Endothelial cell of umbilical vein (primary cell): ENCODE data around the gene PAAF1. TPM values are rescaled to one million over a fixed set of nuclear protein-coding genes. Genes with fewer than 3 reads are reported as not detected.

ENCODE experiments used
- BruUV-seq: library from RNA; stranded (reverse); fragments of 400-500 nt; replicated peaks from 2 replicates; lab custom pipeline; 2021; lab: Mats Ljungman, UMichigan
- CTCF ChIA-PET: fragments of 300-600, 350-600 bp; sonication (Branson Sonifier 250); formaldehyde crosslinking; loops from one replicate; lab custom pipeline; 2021; ENCODE audit warnings: antibody characterized with exemption, inconsistent platforms; lab: Charles Lee
- POLR2A ChIA-PET: fragments of 300-600, 350-600 bp; sonication (Branson Sonifier 250); formaldehyde crosslinking; loops from one replicate; lab custom pipeline; 2021; ENCODE audit warnings: antibody characterized with exemption, inconsistent platforms; lab: Charles Lee
- DNase-seq: peaks from one replicate; pipeline ENCODE4 v3.0.0-alpha.2; 2011; ENCODE audit warnings: low read depth, low spot score
- FAIRE-seq: peaks from 2 replicates; lab custom pipeline; 2011; peaks lifted over from hg19 to GRCh38; lab: Jason Lieb, UNC
- H2AFZ ChIP-seq: 2 replicates; pipeline ENCODE4 v1.6.0; 2012; ENCODE audit warnings: low read depth, low read length, control low read depth, inconsistent platforms
- H3K27ac ChIP-seq: 2 replicates; pipeline ENCODE4 v1.5.1; 2011; ENCODE audit warnings: low read depth, mild to moderate bottlenecking, control low read depth, low read length, moderate library complexity; ENCODE audit not compliant: insufficient read depth
- H3K27me3 ChIP-seq, 2 experiments: 2 replicates each; pipeline versions ENCODE4 v1.6.0 to v1.6.1; 2011; ENCODE audit warnings: low read length in 2 of 2, mixed read lengths in 1 of 2; ENCODE audit not compliant: control insufficient read depth in 2 of 2, insufficient read depth in 2 of 2
- H3K36me3 ChIP-seq, 2 experiments: 2 replicates in 1 of 2; 3 replicates in 1 of 2; pipeline ENCODE4 v1.5.1; 2011; ENCODE audit warnings: low read length in 2 of 2, mild to moderate bottlenecking in 1 of 2, moderate library complexity in 1 of 2; ENCODE audit not compliant: control insufficient read depth in 2 of 2, insufficient read depth in 2 of 2; ENCODE audit errors: extremely low read depth in 1 of 2
- H3K4me1 ChIP-seq: 3 replicates; pipeline ENCODE4 v1.5.1; 2011; ENCODE audit warnings: mild to moderate bottlenecking, low read length; ENCODE audit not compliant: control insufficient read depth, insufficient read depth; ENCODE audit errors: extremely low read depth
- H3K4me2 ChIP-seq: 2 replicates; pipeline ENCODE4 v1.6.1; 2011; ENCODE audit warnings: low read length, control low read depth, mixed read lengths; ENCODE audit not compliant: insufficient read depth
- H3K4me3 ChIP-seq, 3 experiments: fragments of 200-600 bp in 1 of 3; sonication (generic), shearing (Covaris generic) in 1 of 3; replicated peaks in 1 of 3; 2 replicates each; pipeline ENCODE4 v1.5.1; 2011 to 2016; ENCODE audit warnings: control low read depth in 3 of 3, low read length in 3 of 3, mild to moderate bottlenecking in 2 of 3, inconsistent platforms in 1 of 3, low read depth in 1 of 3, moderate library complexity in 1 of 3; ENCODE audit not compliant: insufficient read depth in 1 of 3
- H3K79me2 ChIP-seq: 2 replicates; pipeline ENCODE4 v1.6.0; 2012; ENCODE audit warnings: low read length, inconsistent platforms; ENCODE audit not compliant: control insufficient read depth, insufficient read depth
- H3K9ac ChIP-seq: replicated peaks from 2 replicates; pipeline ENCODE3; 2011; ENCODE audit warnings: low read length, control low read depth; ENCODE audit not compliant: insufficient read depth; ENCODE audit errors: extremely low read depth
- H3K9me1 ChIP-seq: replicated peaks from 3 replicates; pipeline ENCODE4 v1.6.0; 2011; ENCODE audit warnings: mild to moderate bottlenecking, low read length; ENCODE audit not compliant: control insufficient read depth, insufficient read depth; ENCODE audit errors: extremely low read depth
- H3K9me3 ChIP-seq: replicated peaks from 2 replicates; pipeline ENCODE4 v1.5.1; 2012; ENCODE audit warnings: low read length, inconsistent platforms; ENCODE audit not compliant: control insufficient read depth, insufficient read depth
- H4K20me1 ChIP-seq: replicated peaks from 2 replicates; pipeline ENCODE3; 2011; ENCODE audit warnings: mild to moderate bottlenecking, low read length; ENCODE audit not compliant: control insufficient read depth, insufficient read depth; ENCODE audit errors: extremely low read depth
- JUN ChIP-seq: IDR thresholded peaks from 2 replicates; pipeline ENCODE4 v1.6.1; 2011; ENCODE audit warnings: borderline replicate concordance, low read depth; ENCODE audit not compliant: insufficient read length, insufficient read depth
- MAX ChIP-seq: IDR thresholded peaks from 2 replicates; pipeline ENCODE4 v1.6.1; 2011; ENCODE audit not compliant: insufficient read depth, insufficient read length
- MYC ChIP-seq: IDR thresholded peaks from one replicate; pipeline ENCODE4 v1.6.1; 2011; ENCODE audit warnings: mild to moderate bottlenecking, low read depth, low read length
- dilution Hi-C: fragments of 300-500 bp; cut with MboI; formaldehyde crosslinking; loops from one replicate; pipeline ENCODE4 v1.15.0; 2019; ENCODE audit warnings: low sequenced_read_pairs; ENCODE audit not compliant: extremely low pct_ligation_motif_present
- intact Hi-C: fragments of 100-400 bp; cut with micrococcal nuclease; formaldehyde crosslinking; loops from one replicate; pipeline ENCODE4 v1.10.0; 2022
- polyA plus RNA-seq, 4 experiments: library from polyadenylated mRNA; depleted of rRNA in 3 of 4; stranded (reverse) in 3 of 4; unstranded in 1 of 4; fragments of >200 nt; gene quantifications; 2 replicates each; pipeline versions ENCODE4 v1.2.1 to v1.2.3, GENCODE V29; 2011 to 2012; ENCODE audit warnings: missing spikeins in 1 of 4
- total RNA-seq: library from RNA; stranded (reverse); gene quantifications from 2 replicates; pipeline ENCODE4 v1.2.3, GENCODE V29; 2021

Gene PAAF1
- total and polyA plus RNA-seq, 2 donors (not counting 3 experiments of a cell fraction or from before 2014, with no cell fraction given): 9.8 to 16.1 TPM

GRCh38 chr11:73975479-73975757 lies 98.6 kb downstream of the PAAF1 start:
- DNase-seq (no peak), FAIRE-seq (no peak)
- Histone ChIP-seq H3K36me3 (peaks cover 0 to 10% of the 10 kb centered on the region in 2 experiments), H4K20me1 (no peaks in the 10 kb centered on the region), H3K9ac (no peak overlapping the region), H2AFZ (no peak overlapping the region), H3K27ac (no peak overlapping the region), H3K9me1 (no peaks in the 10 kb centered on the region), H3K4me3 (no peak overlapping the region), H3K4me1 (no peaks in the 10 kb centered on the region), H3K9me3 (no peaks in the 10 kb centered on the region), H3K79me2 (no peaks in the 10 kb centered on the region), H3K4me2 (no peak overlapping the region), H3K27me3 (no peaks in the 10 kb centered on the region)
- no peak for TF ChIP-seq MYC
- TF ChIP-seq MAX: no peak
- no TSS peak for BruUV-seq
- ChIA-PET POLR2A (no interaction called here), CTCF (no interaction called here)
- intact Hi-C loops: no loop called here
- dilution Hi-C loops: no loop called here

GRCh38 chr11:73976451-73977151 lies 99.8 kb downstream of the PAAF1 start:
- Histone ChIP-seq H3K36me3 (peaks cover 0 to 10% of the 10 kb centered on the region in 2 experiments), H3K9me3 (no peaks in the 10 kb centered on the region), H3K4me3 (no peak overlapping the region), H4K20me1 (no peaks in the 10 kb centered on the region), H3K9me1 (no peaks in the 10 kb centered on the region), H3K4me1 (no peaks in the 10 kb centered on the region), H3K27ac (no peak overlapping the region), H3K9ac (no peak overlapping the region), H3K79me2 (no peaks in the 10 kb centered on the region), H3K27me3 (no peaks in the 10 kb centered on the region), H3K4me2 (no peak overlapping the region), H2AFZ (no peak overlapping the region)
- DNase-seq (no peak), FAIRE-seq (no peak)
- TF ChIP-seq JUN: peak; percentile 11
- no peak for TF ChIP-seq MAX
- POLR2A ChIA-PET: no interaction called here
- intact Hi-C loops (no loop called here), dilution Hi-C loops (no loop called here)
- CTCF ChIA-PET: no interaction called here
- no TSS peak for BruUV-seq
